Measurements from ENCODE around the gene CSHL1.

The CSHL1 gene

GRCh38 chr17:63945784-63946439 lies 34.9 kb upstream of the CSHL1 start:
- no peak overlapping the region for H3K23ac ChIP-seq (ENCODE audit: low read length)
- no peak overlapping the region for H3K9ac ChIP-seq (ENCODE audit: low read length)
- H3K4ac ChIP-seq (ENCODE audit: low read depth, low read length), result no peak overlapping the region
- H2BK12ac ChIP-seq (ENCODE audit: low read length), result no peak overlapping the region
- no peak overlapping the region for H3K4me3 ChIP-seq (ENCODE audit: low read depth, low read length)
- no CpG with 5 or more reads among the region's 6 CpGs for WGBS (ENCODE audit: extremely low coverage, insufficient coverage, insufficient read length)
- no peak overlapping the region for H4K8ac ChIP-seq (ENCODE audit: low read depth, low read length)
- H3K18ac ChIP-seq (ENCODE audit: low read length), result no peak overlapping the region
- no peaks in the 10 kb centered on the region for H3K79me1 ChIP-seq (ENCODE audit: low read length)
- DNase-seq, result no peak
- H3K14ac ChIP-seq (ENCODE audit: low read length), result no peak overlapping the region
- no peak overlapping the region for H4K12ac ChIP-seq (ENCODE audit: low read depth, low read length)
- H4K91ac ChIP-seq (ENCODE audit: low read depth, low read length), result no peak overlapping the region
- H2AFZ ChIP-seq (ENCODE audit: insufficient read depth, low read length, poor library complexity), result no peak overlapping the region
- H3K9me3 ChIP-seq (ENCODE audit: insufficient read depth, low read depth, low read length), result peaks cover 1% of the 10 kb centered on the region
- no peak overlapping the region for H2BK5ac ChIP-seq (ENCODE audit: low read depth, low read length, poor library complexity)
- H3K36me3 ChIP-seq (ENCODE audit: control insufficient read depth in 1 of 2, insufficient read depth in 2 of 2, low read length in 2 of 2), result no peaks in the 10 kb centered on the region
- H2AK5ac ChIP-seq (ENCODE audit: low read length), result no peak overlapping the region
- H2BK120ac ChIP-seq (ENCODE audit: insufficient read depth, low read length, poor library complexity), result no peak overlapping the region
- no peaks in the 10 kb centered on the region for H3K27me3 ChIP-seq (ENCODE audit: insufficient read depth, low read length)
- H3K27ac ChIP-seq (ENCODE audit: low read depth, low read length), result no peak overlapping the region
- no peaks in the 10 kb centered on the region for H3K79me2 ChIP-seq (ENCODE audit: control insufficient read depth, insufficient read depth, low read length, poor library complexity)
- no peaks in the 10 kb centered on the region for H3K4me1 ChIP-seq (ENCODE audit: control insufficient read depth in 1 of 2, insufficient read depth in 2 of 2, low read length in 2 of 2)
- H3K4me2 ChIP-seq (ENCODE audit: low read length), result no peak overlapping the region

- no peak overlapping the region for H3K14ac ChIP-seq (ENCODE audit: low read length)
- H2AFZ ChIP-seq (ENCODE audit: insufficient read depth, low read length, poor library complexity), result no peak overlapping the region
- H4K91ac ChIP-seq (ENCODE audit: low read depth, low read length), result no peak overlapping the region
- H3K36me3 ChIP-seq (ENCODE audit: control insufficient read depth in 1 of 2, insufficient read depth in 2 of 2, low read length in 2 of 2), result no peaks in the 10 kb centered on the region
- no CpG with 5 or more reads among the region's 24 CpGs for WGBS (ENCODE audit: extremely low coverage, insufficient coverage, insufficient read length)
- H3K23ac ChIP-seq (ENCODE audit: low read length), result no peak overlapping the region
- no peak overlapping the region for H3K4ac ChIP-seq (ENCODE audit: low read depth, low read length)
- H4K12ac ChIP-seq (ENCODE audit: low read depth, low read length), result no peak overlapping the region
- no peak overlapping the region for H3K27ac ChIP-seq (ENCODE audit: low read depth, low read length)
- H3K4me3 ChIP-seq (ENCODE audit: low read depth, low read length), result no peak overlapping the region
- peaks cover 1% of the 10 kb centered on the region for H3K9me3 ChIP-seq (ENCODE audit: insufficient read depth, low read depth, low read length)
- H3K18ac ChIP-seq (ENCODE audit: low read length), result no peak overlapping the region
- no peaks in the 10 kb centered on the region for H3K79me1 ChIP-seq (ENCODE audit: low read length)
- no peak overlapping the region for H2BK12ac ChIP-seq (ENCODE audit: low read length)
- H2AK5ac ChIP-seq (ENCODE audit: low read length), result no peak overlapping the region
- no peak for DNase-seq
- H3K4me1 ChIP-seq (ENCODE audit: control insufficient read depth in 1 of 2, insufficient read depth in 2 of 2, low read length in 2 of 2), result no peaks in the 10 kb centered on the region
- H4K8ac ChIP-seq (ENCODE audit: low read depth, low read length), result no peak overlapping the region
- no peak overlapping the region for H3K9ac ChIP-seq (ENCODE audit: low read length)
- H3K4me2 ChIP-seq (ENCODE audit: low read length), result no peak overlapping the region
- no peaks in the 10 kb centered on the region for H3K27me3 ChIP-seq (ENCODE audit: insufficient read depth, low read length)
- no peaks in the 10 kb centered on the region for H3K79me2 ChIP-seq (ENCODE audit: control insufficient read depth, insufficient read depth, low read length, poor library complexity)
- no peak overlapping the region for H2BK120ac ChIP-seq (ENCODE audit: insufficient read depth, low read length, poor library complexity)
- no peak overlapping the region for H2BK5ac ChIP-seq (ENCODE audit: low read depth, low read length, poor library complexity)
Measured at GRCh38 chr17:63944736-63945499, 33.9 kb upstream of the CSHL1 start.

GRCh38 chr17:63943745-63944144 lies 32.7 kb upstream of the CSHL1 start:
- no peak overlapping the region for H4K12ac ChIP-seq (ENCODE audit: low read depth, low read length)
- no peaks in the 10 kb centered on the region for H3K36me3 ChIP-seq (ENCODE audit: control insufficient read depth in 1 of 2, insufficient read depth in 2 of 2, low read length in 2 of 2)
- H3K4me3 ChIP-seq (ENCODE audit: low read depth, low read length), result no peak overlapping the region
- H3K79me1 ChIP-seq (ENCODE audit: low read length), result no peaks in the 10 kb centered on the region
- H3K4me2 ChIP-seq (ENCODE audit: low read length), result no peak overlapping the region
- no peak overlapping the region for H3K14ac ChIP-seq (ENCODE audit: low read length)
- no CpG with 5 or more reads among the region's 9 CpGs for WGBS (ENCODE audit: extremely low coverage, insufficient coverage, insufficient read length)
- no peak overlapping the region for H4K91ac ChIP-seq (ENCODE audit: low read depth, low read length)
- H3K18ac ChIP-seq (ENCODE audit: low read length), result no peak overlapping the region
- H2BK5ac ChIP-seq (ENCODE audit: low read depth, low read length, poor library complexity), result no peak overlapping the region
- H2BK120ac ChIP-seq (ENCODE audit: insufficient read depth, low read length, poor library complexity), result no peak overlapping the region
- no peak overlapping the region for H3K4ac ChIP-seq (ENCODE audit: low read depth, low read length)
- no peak overlapping the region for H3K27ac ChIP-seq (ENCODE audit: low read depth, low read length)
- no peaks in the 10 kb centered on the region for H3K9me3 ChIP-seq (ENCODE audit: insufficient read depth, low read depth, low read length)
- no peaks in the 10 kb centered on the region for H3K4me1 ChIP-seq (ENCODE audit: control insufficient read depth in 1 of 2, insufficient read depth in 2 of 2, low read length in 2 of 2)
- H4K8ac ChIP-seq (ENCODE audit: low read depth, low read length), result no peak overlapping the region
- H3K27me3 ChIP-seq (ENCODE audit: insufficient read depth, low read length), result no peaks in the 10 kb centered on the region
- DNase-seq, result no peak
- H2AFZ ChIP-seq (ENCODE audit: insufficient read depth, low read length, poor library complexity), result no peak overlapping the region
- no peak overlapping the region for H2AK5ac ChIP-seq (ENCODE audit: low read length)
- H3K23ac ChIP-seq (ENCODE audit: low read length), result no peak overlapping the region
- H3K79me2 ChIP-seq (ENCODE audit: control insufficient read depth, insufficient read depth, low read length, poor library complexity), result no peaks in the 10 kb centered on the region
- no peak overlapping the region for H2BK12ac ChIP-seq (ENCODE audit: low read length)
- H3K9ac ChIP-seq (ENCODE audit: low read length), result no peak overlapping the region

- no peak overlapping the region for H3K23ac ChIP-seq (ENCODE audit: low read length)
- no peak overlapping the region for H3K4ac ChIP-seq (ENCODE audit: low read depth, low read length)
- H3K79me2 ChIP-seq (ENCODE audit: control insufficient read depth, insufficient read depth, low read length, poor library complexity), result no peaks in the 10 kb centered on the region
- no peak overlapping the region for H2AFZ ChIP-seq (ENCODE audit: insufficient read depth, low read length, poor library complexity)
- H3K79me1 ChIP-seq (ENCODE audit: low read length), result no peaks in the 10 kb centered on the region
- H3K36me3 ChIP-seq (ENCODE audit: control insufficient read depth in 1 of 2, insufficient read depth in 2 of 2, low read length in 2 of 2), result no peaks in the 10 kb centered on the region
- no peak overlapping the region for H3K9ac ChIP-seq (ENCODE audit: low read length)
- H3K27ac ChIP-seq (ENCODE audit: low read depth, low read length), result no peak overlapping the region
- no peaks in the 10 kb centered on the region for H3K4me1 ChIP-seq (ENCODE audit: control insufficient read depth in 1 of 2, insufficient read depth in 2 of 2, low read length in 2 of 2)
- no peak overlapping the region for H2AK5ac ChIP-seq (ENCODE audit: low read length)
- H3K27me3 ChIP-seq (ENCODE audit: insufficient read depth, low read length), result no peaks in the 10 kb centered on the region
- no peak for DNase-seq
- no peaks in the 10 kb centered on the region for H3K9me3 ChIP-seq (ENCODE audit: insufficient read depth, low read depth, low read length)
- H4K8ac ChIP-seq (ENCODE audit: low read depth, low read length), result no peak overlapping the region
- no peak overlapping the region for H4K91ac ChIP-seq (ENCODE audit: low read depth, low read length)
- no CpG with 5 or more reads among the region's 21 CpGs for WGBS (ENCODE audit: extremely low coverage, insufficient coverage, insufficient read length)
- no peak overlapping the region for H3K4me2 ChIP-seq (ENCODE audit: low read length)
- H2BK120ac ChIP-seq (ENCODE audit: insufficient read depth, low read length, poor library complexity), result no peak overlapping the region
- H3K4me3 ChIP-seq (ENCODE audit: low read depth, low read length), result no peak overlapping the region
- no peak overlapping the region for H2BK5ac ChIP-seq (ENCODE audit: low read depth, low read length, poor library complexity)
- H3K18ac ChIP-seq (ENCODE audit: low read length), result no peak overlapping the region
- H4K12ac ChIP-seq (ENCODE audit: low read depth, low read length), result no peak overlapping the region
- no peak overlapping the region for H2BK12ac ChIP-seq (ENCODE audit: low read length)
- no peak overlapping the region for H3K14ac ChIP-seq (ENCODE audit: low read length)
Measured at GRCh38 chr17:63942309-63942985, 31.4 kb upstream of the CSHL1 start.
